ENCODE results near the gene GPC6.
A peak's percentile ranks its signal among the peaks of the same experiment; 100 is the strongest.

GPC6 gene

DNA sequence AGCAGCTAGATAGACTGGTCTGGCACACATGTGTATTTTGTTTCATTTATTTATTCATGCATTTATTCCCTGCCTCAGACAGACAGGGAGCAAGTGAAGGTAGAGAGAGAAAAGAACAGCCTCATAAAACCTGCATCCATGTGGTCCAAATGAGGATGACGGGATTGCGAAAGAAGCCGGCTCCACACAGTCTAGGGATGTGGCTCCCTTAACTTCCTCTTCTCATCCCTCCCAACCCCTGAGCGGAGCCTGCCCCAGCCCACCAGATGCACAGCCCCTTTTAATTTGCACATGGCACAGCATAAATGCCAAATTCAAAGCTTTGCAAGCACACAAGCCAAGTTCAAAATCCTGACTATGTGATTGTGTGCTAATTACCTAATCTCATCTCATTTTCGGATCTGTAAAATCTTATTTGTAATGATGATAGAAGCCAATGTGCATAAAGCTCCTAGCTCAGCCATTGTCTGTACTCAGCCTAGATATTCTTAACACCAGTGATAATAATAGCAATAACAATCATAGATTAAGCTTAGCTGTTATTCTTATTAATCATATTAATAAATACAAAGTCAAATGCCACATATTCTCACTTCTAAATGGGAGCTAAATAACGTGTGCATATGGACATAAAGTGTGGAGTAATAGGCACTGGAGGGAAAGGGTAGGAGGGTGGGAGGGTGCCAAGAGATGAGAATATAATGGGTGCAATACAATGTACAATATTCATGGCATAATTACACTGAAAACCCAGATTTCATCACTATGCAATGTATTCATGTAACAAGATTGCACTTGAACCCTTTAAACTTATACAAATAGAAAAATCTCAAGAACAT lies 1096.5 kb downstream of the GPC6 start:
- H3K4me3 ChIP-seq (ENCODE audit: low read depth, low read length): no peak overlapping the region
- DNase-seq (ENCODE audit: low read depth): no peak
- no peak for TF ChIP-seq CTCF (conservative IDR thresholded peaks at IDR 0.05; ENCODE audit: low read depth, low read length)

- TF ChIP-seq CTCF (conservative IDR thresholded peaks at IDR 0.05; ENCODE audit: low read depth, low read length): no peak
- no peak for DNase-seq (ENCODE audit: low read depth)
- H3K4me3 ChIP-seq (ENCODE audit: low read depth, low read length): no peak overlapping the region
Measured at GRCh38 chr13:94323764-94324758, 1097.5 kb downstream of the GPC6 start.

DNA sequence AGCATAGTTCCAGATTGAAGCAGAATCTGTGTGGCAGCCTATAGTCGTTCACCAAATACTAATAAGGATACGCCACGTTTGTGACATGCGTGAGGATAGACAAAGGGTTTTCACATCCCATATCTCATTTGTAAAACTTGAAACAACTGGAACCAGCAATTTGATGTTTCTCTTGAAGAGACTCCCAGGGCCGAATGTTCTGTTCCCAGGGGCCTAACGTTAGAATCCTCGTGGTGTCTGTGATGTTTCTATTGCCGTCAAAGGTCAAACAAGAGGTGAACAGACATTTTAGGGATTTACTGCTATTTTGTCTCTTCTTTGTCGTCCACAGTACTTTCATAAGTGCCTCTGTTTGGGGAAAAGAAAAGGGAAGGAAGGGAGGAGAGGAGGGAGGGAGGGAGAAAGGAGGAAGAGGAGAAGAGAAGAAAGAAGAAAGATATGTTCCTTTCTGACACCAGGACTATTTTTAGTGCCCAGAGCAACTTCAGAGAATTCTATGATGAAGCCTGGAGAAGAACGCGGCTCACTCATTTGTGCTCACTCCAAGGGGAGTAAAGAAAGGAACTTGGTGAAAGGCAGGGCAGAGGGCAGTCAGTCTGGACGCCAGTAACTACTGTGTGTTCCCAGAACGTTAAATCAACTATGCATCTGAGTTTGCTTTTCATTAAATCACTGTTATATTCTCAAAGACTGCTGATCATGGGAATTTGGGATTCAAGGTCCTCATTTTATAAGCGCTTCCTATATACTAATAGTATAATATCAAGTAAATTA lies 1098.3 kb downstream of the GPC6 start:
- no peak for TF ChIP-seq CTCF (conservative IDR thresholded peaks at IDR 0.05; ENCODE audit: low read depth, low read length)
- H3K4me3 ChIP-seq (ENCODE audit: low read depth, low read length): no peak overlapping the region
- DNase-seq (ENCODE audit: low read depth): no peak

- peak; percentile 55 for DNase-seq (ENCODE audit: low read depth)
- no peak for TF ChIP-seq CTCF (conservative IDR thresholded peaks at IDR 0.05; ENCODE audit: low read depth, low read length)
- H3K4me3 ChIP-seq (ENCODE audit: low read depth, low read length): no peak overlapping the region
Measured at GRCh38 chr13:94325650-94326049, 1099.0 kb downstream of the GPC6 start.

GRCh38 chr13:94327318-94327717 lies 1100.7 kb downstream of the GPC6 start:
- H3K4me3 ChIP-seq (ENCODE audit: low read depth, low read length): no peak overlapping the region
- DNase-seq (ENCODE audit: low read depth): no peak
- TF ChIP-seq CTCF (conservative IDR thresholded peaks at IDR 0.05; ENCODE audit: low read depth, low read length): no peak

GRCh38 chr13:94328381-94329041 lies 1101.9 kb downstream of the GPC6 start:
- no peak overlapping the region for H3K4me3 ChIP-seq (ENCODE audit: low read depth, low read length)
- no peak for TF ChIP-seq CTCF (conservative IDR thresholded peaks at IDR 0.05; ENCODE audit: low read depth, low read length)
- DNase-seq (ENCODE audit: low read depth): peak; percentile 60

All from choroid plexus epithelial cell (primary cell).